Activated naive CD4-positive, alpha-beta T cell treated with Interleukin-2 at 50 U/mL for 16 hours (primary cell): ENCODE data around the gene TMPRSS9.

ENCODE experiments used
- DNase-seq: peaks from one replicate; pipeline ENCODE4 v3.0.0-alpha.2; 2020

Gene TMPRSS9

GRCh38 chr19:2359992-2360685 is at the start of gene TMPRSS9:
TSS of gene TMPRSS9 (plus strand) at chr19:2360265. CDS start at chr19:2389786, 29,521 bp downstream.
- DNase-seq: no peak

GRCh38 chr19:2311093-2311492 is 49.0 kb upstream of the TMPRSS9 start:
- DNase-seq: no peak

GRCh38 chr19:2312820-2313501 is 47.1 kb upstream of the TMPRSS9 start:
- DNase-seq: no peak

DNA sequence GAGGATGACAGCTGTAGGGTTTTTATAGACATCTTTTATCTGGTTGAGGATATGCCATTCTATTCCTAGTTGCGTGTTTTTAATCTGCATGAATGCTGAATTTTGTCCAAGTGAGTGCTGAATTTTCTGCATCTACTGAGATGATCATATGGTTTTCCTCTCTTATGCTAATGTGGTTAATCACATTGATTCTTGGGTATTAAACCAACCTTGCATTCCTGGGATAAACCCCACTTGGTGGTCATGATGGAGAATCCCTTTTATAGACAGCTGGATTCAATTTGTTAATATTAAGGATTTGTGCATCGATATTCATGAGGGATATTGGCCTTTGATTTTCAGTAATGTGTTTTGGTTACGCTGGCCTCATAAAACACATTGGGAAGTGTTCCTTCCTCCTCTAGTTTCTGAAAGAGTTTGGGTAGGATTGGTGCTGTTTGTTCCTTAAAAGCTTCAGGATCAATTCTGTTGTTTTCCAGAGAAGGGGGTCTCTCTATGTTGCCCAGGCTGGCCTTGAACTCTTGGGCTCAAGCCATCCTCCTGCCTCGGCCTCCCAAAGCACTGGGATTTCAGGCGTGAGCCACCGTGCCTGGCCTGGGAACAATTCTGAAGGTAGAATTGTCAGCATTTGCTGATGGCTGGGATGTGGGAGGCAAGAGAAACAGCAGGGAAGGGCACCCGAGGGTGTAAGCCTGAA is 44.8 kb upstream of the TMPRSS9 start:
- no peak for DNase-seq

GRCh38 chr19:2315818-2316353 is 44.2 kb upstream of the TMPRSS9 start:
- DNase-seq: no peak

DNA sequence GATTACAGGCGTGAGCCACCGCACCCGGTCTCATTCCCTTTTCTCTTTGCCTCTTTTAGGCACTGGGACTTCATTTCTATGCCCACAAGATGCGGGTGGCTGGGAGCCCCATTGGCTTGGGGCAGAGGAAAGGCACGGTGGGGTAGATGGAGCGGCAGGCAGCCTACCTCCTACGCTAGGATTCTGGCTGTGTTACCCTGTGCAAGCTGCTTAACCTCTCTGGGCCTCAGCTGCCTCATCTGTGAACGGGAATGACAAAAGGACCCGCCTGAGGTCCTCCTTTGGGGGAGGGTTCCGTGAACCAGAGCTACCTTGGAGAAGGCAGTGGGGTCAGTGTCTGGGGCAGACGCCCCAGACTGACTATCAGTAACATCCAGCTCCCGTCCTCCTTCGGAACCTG is 42.8 kb upstream of the TMPRSS9 start:
- DNase-seq: no peak

GRCh38 chr19:2317756-2318155 is 42.3 kb upstream of the TMPRSS9 start:
- no peak for DNase-seq

DNA sequence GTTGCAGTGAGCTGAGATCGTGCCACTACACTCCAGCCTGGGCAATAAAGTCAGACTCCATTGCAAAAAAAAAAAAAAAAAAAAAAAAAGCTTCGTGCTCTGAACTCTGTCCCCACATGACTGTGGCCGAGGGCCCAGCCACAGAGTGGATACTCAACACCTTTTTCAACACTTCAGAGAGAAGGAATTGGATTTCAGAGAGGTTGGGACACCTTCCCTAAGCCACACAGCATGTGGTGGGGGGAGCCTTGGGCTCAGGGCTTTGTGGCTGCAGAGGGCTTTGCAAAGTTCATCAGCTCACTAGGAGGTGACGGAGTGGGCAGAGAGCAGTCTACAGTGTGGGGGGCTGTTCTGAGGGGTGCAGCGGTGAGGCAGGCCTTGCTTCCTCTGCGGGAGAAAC is 41.1 kb upstream of the TMPRSS9 start:
- no peak for DNase-seq

DNA sequence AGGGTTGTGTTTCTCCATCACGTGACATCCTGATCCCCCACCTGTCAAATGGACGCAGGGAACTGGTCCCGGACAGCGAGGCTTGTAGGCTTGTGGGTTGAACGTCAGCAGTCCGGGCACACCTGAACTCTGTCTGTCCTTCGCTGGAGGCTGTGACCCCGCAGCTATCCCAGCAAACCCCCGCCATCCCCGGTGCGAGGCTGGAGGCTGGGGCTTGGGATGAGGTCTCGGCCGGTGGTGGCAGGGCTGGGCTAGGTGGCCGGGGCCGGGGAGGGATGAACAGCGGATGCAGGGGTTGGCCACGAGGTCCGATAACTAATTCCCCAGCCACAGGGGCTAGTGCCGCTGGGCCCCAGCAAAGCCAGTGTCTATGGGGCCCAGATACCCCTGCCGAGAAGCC is 40.5 kb upstream of the TMPRSS9 start:
- DNase-seq: no peak

GRCh38 chr19:2320049-2320448 is 40.0 kb upstream of the TMPRSS9 start:
- DNase-seq: no peak

DNA sequence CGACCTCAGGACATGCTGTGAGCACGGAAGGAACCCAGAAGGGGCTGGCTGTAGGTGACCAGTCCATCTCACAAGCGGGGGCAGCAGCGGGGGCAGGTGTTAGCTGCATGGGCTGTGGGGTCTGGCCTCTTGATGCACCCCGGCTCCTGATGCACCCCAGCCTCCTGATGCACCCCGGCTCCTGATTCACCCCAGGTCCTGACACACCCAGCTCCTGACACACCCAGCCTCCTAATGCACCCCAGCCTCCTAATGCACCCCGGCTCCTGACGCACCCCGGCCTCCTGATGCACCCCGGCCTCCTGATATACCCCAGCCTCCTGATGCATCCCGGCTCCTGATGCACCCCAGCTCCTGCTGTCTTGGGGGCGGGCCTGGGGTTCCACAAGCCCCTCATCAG is 39.1 kb upstream of the TMPRSS9 start:
- DNase-seq: no peak

GRCh38 chr19:2321565-2322283 is 38.3 kb upstream of the TMPRSS9 start:
- DNase-seq: no peak

GRCh38 chr19:2323707-2324106 is 36.4 kb upstream of the TMPRSS9 start:
- no peak for DNase-seq

DNA sequence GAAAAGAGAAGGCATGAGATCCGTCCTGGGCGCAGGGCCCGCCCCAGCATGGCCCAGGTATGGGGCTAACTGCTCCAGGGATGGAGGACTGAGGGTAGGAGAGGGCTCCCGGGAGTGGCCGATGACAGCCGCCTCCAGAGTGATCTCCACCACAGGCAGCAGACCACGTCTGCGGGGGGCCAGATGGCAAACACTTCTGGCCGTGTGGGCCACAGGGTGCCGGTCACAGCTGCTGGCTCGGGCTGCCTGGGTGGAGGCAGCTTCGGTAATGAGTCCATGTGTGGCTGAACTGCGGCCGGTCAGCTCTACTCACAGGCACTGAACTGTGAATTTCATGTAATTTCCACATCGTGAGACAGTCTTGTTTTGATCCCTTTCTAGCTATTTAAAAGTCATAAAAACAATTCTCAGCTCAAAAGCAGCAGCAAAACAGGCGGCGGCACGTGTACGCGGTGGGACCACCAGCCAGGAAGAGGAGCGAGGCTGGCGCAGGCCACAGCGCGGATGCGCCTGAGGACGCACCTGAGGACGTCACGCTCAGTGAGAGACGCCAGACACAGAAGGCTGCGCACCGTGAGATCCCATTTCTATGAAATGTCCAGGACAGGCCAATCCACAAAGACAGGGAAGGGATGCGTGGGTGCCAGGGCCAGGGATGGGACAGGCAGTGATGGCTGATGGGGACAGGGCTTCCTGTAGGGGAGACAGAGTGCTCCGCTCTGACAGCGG is 35.7 kb upstream of the TMPRSS9 start:
- DNase-seq: no peak

DNA sequence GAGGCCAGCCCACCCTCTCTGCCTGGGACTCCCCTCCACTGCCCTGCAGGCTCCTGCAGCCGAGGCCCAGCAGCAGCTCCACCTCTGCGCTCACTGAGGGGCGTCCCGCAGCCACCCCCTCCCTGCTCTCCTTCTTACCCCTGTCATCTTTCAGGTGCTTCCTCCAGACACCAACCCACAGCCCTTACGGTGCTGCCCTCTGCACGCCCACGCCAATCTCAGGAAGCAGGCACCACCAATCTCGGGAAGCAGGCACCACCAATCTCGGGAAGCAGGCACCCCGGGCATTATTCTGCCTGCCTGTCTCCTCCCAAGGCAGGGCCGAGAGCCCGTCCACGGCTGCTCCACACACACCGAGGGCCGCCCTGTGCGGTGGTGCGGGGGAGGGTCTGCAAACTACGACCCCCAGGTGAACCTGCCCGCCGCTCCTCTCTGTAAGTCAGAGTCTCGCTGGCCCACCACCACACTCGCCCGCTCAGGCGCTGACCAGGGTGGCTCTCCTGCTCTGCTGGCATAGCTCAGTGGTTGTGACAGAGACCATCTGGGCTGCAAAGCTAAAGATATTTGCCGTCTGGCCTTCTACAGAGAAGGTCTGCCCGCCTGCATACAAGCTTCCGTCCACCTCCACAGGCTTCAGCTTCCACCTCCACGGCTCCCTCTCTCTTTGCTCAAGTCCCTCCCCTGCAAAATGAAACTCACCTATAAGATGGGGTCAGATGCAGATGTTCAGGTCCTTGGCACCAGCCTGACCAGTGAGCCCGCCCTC is 34.6 kb upstream of the TMPRSS9 start:
- no peak for DNase-seq

- DNase-seq: no peak
Measured at GRCh38 chr19:2326699-2327360, 33.2 kb upstream of the TMPRSS9 start.

DNA sequence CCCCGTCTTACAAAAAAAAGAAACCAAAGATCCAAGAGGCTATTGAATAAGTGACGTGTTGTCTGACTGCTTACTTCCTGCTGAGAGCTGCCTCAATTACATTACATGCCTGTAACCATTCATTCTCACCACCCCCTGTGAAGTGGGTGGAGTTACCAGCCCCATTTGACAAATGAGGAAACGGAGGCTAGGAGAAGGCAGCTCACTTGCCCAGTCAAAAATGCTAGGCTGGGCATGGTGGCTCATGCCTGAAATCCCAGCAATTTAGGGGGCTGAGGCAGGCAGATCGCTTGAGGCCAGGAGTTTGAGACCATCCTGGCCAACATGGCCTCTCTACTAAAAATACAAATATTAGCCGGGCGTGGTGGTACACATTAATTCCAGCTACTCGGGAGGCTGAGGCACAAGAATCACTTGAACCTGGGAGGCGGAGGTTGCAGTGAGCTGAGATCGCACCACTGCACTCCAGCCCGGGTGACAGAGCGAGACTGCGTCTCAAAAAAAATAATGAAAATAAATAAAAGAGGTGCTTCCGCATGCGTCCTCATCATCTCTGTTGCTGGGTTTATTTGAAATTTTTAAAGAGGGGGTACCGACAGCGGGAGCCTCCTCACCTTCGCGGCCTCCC is 32.2 kb upstream of the TMPRSS9 start:
- DNase-seq: peak; percentile 67

DNA sequence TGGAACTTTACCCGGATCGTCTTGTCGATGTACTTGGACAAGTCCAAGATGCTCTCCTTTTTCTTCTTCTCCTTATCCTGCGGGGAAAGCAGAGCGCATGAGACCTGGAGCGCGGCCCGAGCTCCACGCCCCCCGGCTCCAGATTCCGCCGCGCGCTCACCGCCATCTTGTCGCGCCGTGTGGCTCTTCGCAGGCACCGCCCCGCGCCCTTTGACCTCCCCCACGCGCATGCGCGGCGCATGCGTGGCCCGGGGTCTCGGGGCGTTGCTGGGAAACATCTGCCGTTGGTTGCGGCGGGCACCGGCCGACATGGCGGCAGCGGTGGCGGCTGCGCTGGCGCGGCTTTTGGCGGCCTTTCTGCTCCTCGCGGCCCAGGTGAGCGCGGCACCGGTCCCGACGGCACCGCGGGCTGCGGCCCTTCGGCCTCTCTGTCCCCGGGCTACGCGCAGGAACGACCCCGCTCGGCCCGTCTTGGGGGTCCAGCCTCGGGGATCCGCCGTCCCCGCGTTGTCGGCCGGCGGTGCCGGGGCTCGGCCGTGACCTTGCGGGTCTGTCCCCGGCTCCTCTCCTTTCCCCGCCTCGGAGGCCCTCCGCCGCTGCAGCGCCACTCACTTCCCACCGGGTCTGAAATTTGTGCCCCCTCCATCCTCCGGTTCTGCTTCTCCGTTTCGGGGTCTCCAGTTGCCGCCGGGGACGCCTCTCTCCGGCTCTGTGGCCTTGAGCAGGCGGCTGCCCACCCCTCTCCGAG is 31.5 kb upstream of the TMPRSS9 start, which contains the start of the genes LSM7 and SPPL2B:
Gene LSM7, minus strand, starts transcription at position 186 of the 748 bp plus-strand sequence. Its CDS starts 20 bp downstream, at position 166.
Gene SPPL2B, plus strand, starts transcription at position 284 of the 748 bp plus-strand sequence. Its CDS starts 26 bp downstream, at position 310.
- DNase-seq: peak; percentile 93

DNA sequence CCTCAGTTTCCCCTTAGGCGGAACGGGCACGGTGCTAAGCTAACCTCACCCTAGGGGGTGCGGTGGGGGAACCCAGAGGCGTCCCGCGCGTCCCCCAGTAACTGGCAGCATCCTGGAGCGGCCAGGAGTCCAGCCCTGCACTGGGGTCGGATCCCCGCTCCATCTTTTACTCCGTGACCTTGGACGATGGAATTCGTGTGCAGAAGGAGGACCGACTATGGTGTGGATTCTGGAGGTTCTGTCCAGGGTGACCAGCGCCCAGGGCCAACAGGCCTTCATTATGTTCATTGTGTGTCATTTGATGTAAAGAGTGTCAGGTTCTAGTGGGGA is 31.0 kb upstream of the TMPRSS9 start:
- no peak for DNase-seq

DNA sequence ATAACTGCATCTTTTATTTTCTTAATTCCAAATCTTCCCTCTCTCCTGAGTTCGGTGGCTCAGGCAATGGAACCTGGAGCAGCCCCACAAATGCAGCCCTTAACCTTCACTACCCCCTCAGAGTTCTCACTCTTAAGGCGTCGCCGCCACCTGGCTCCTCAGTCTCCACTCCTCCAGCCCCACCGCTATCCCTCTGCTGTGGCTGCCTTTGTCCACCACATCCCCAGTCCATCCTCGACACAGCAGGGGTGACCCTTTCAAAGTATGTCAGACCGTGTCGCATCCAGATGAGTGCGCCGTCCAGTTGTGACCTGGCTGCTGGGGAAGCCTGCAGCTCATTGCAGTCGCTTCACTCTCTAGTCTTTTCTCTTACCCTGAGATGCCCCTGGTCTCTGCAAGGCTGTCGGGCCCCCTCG is 30.6 kb upstream of the TMPRSS9 start:
- no peak for DNase-seq
